ENCODE results near the gene ARL4C.

The ARL4C gene

DNA sequence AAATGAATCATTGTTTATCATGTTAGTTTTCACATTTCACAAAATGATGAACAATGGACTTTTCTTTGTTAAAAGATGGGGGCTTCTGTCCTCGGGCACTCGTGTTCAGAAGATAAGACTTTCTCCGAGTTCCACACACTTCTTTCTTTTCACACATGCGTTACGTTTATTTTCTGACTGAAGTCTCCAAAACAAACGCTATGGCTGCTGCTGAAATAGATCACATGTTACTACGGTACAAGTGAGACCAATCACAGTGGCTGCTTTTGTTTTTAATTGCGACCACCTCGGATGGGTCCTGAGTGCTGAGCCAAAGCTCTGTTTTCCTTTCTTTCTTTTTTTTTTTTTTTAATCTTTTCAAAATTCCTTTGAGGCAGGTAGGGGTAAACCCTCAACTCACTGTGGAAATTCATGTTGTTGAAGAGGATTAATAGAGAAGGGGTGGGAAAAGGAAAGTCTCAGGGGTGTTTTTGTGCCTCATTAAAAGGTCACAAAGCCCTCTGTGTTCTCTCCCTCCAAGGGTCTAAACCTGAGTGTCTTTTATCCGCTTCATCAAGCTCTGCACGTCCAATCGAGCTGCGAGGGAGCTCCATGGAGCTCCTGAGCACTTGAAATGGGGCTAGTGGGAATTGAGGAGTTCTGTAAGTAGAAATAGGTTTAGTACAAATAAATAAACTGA lies 48.2 kb downstream of the ARL4C start:
- ATAC-seq = no peak
- H3K9me3 Mint-ChIP-seq = no peaks in the 10 kb centered on the region

DNA sequence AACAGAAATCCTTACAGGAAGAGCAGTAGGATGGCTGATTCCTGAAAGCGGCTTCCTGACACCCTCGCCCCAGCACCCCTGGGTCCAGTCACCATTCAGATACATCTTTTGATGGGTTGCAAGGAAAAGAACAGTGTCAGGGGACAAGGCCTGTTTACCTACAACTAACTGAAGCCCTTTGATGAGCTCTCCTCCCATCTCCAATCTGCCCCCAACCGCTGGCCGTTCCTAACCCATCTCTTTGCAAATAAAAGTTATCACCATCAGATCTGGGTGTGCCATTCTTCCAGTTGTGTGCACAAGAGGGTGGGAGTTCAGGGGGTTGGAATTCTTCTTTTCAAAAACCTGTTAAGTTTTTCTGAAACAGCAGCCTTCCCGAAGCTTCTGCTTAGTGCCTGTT lies 48.9 kb downstream of the ARL4C start:
- H3K4me3 Mint-ChIP-seq = peak overlapping the region in 1 of 2 donors; percentile 49
- peaks cover 97% of the 10 kb centered on the region for H3K4me1 Mint-ChIP-seq
- H3K9me3 Mint-ChIP-seq = no peaks in the 10 kb centered on the region
- no peaks in the 10 kb centered on the region for H3K27me3 Mint-ChIP-seq
- no peak for ATAC-seq
- no peak for DNase-seq
- H3K27ac Mint-ChIP-seq = no peak overlapping the region

More for the DNA sequence above, 48.2 kb downstream of the ARL4C start:
- Mint-ChIP-seq H3K4me1 (peaks cover 97% of the 10 kb centered on the region), H3K4me3 (peak overlapping the region; percentile 49), H3K27ac (no peak overlapping the region), H3K27me3 (no peaks in the 10 kb centered on the region)
- no peak for DNase-seq

DNA sequence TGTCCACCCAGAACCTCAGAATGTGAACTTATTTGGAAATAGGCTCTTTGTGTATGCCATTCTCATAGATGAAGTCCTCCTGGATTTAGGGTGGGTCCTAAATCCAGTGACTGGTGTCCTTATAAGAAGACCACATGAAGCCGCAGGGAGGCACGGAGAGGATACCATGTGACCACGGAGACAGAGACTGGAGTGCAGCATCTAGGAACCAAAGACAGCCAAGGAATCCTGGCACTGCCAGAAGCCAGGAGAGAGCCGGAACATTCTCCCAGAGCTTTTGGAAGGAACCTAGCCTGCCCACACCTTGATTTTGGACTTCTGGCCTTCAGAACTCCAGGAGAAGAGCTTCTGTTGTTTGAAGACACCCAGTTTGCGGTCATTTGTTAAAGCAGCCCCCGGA lies 49.7 kb downstream of the ARL4C start:
- DNase-seq (no peak), ATAC-seq (no peak)
- no peaks in the 10 kb centered on the region for H3K9me3 Mint-ChIP-seq
- H3K4me3 Mint-ChIP-seq = peak overlapping the region; percentile 70 to 81
- H3K27me3 Mint-ChIP-seq = no peaks in the 10 kb centered on the region
- H3K27ac Mint-ChIP-seq = peak overlapping the region in 1 of 2 donors; percentile 93
- H3K4me1 Mint-ChIP-seq = peaks cover 93% of the 10 kb centered on the region

DNA sequence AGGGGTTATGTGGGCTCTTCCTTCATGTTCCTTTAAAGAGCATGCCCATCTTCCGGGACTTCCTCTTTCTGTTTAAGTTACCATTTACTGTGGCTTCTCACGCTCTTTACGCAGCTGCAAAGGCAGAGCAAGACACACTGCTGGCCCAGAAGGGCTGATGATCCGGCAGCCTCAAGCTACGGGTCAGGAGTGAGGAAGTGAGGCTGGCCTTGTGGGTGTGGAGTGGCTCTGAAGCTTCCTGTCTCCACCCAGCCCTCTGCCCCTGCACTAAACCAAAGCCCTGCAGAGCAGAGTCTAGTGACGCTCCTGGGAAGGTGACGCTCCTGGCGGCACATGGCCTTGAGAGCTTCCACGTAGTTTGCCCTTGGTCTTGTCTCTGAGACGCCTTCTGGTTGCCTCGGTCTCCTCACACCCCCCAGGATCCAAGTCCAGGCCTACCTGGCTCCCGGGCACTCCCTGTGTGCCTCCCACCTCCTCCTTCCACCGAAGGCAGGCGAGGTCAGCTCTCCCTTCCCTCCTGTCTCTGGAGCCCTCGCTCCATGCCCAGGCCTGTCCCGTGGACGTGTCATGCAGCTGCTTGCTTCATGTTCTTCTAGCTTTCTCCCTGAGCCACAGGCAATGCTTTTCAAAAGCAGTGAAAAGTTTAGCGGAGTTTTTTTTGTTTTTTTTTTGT lies 50.3 kb downstream of the ARL4C start:
- peak; percentile 97 for ATAC-seq
- Mint-ChIP-seq H3K27ac (peak overlapping the region; percentile 93 to 95), H3K4me3 (peak overlapping the region; percentile 70 to 81), H3K4me1 (peaks cover 87% of the 10 kb centered on the region), H3K9me3 (no peaks in the 10 kb centered on the region), H3K27me3 (no peaks in the 10 kb centered on the region)
- peak; percentile 73 to 87 for DNase-seq

DNA sequence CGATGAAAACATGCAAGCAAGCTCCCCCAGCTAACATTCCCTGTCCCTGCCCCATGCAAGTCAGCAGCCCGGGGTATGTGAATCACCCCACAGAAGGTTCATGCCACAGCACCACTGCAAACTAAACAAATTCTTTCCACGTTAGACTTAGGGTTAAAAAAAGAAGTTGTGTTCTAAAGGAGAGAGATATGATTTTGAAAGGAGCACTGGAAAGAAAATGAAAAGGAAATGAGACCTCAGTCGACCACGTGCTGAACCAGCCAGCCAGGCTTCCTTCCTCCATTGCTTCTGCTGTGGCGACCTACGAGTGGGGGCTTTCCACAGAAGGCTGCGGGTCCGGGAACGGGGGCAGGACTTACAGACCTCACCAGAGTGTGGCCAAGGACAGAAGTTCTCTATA lies 52.0 kb downstream of the ARL4C start:
- peak overlapping the region; percentile 43 to 86 for H3K27ac Mint-ChIP-seq
- peak overlapping the region; percentile 57 to 72 for H3K4me3 Mint-ChIP-seq
- no peaks in the 10 kb centered on the region for H3K27me3 Mint-ChIP-seq
- ATAC-seq (peak; percentile 50), DNase-seq (peak in 1 of 2 donors; percentile 69)
- no peaks in the 10 kb centered on the region for H3K9me3 Mint-ChIP-seq
- H3K4me1 Mint-ChIP-seq = peaks cover 81% of the 10 kb centered on the region

DNA sequence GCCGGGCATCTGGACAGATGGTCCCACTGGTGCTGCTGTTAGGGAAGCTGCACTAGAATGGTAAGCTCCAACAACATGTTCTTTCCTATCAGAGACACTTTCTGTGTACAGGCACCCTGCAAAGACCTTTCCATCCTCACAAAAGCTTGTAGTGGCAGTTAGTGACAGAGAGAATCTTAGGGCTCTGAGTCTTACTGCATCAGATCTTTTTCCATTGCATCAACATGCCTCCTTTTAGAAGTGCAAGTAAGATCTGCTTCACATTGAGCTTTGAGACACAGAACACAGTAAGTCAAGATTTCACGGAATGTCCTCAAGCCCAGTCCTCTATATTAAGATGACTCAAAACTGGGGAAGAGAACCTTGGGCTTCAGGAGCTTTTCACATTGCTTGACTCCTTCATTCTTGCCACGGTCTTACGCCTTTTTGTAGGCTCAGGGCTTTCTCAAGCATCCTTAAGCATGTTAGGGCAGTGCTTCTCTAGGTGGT lies 52.6 kb downstream of the ARL4C start:
- Mint-ChIP-seq H3K4me1 (peaks cover 79% of the 10 kb centered on the region), H3K9me3 (no peaks in the 10 kb centered on the region), H3K27me3 (no peaks in the 10 kb centered on the region), H3K27ac (peak overlapping the region in 1 of 2 donors; percentile 86), H3K4me3 (peak overlapping the region in 1 of 2 donors; percentile 57)
- ATAC-seq = no peak
- DNase-seq = no peak

All from stimulated activated naive CD8-positive, alpha-beta T cell treated with anti-CD3 and anti-CD28 coated beads, Interleukin-15, amount 100 ng/mL, for 72 hours (primary cell).